HL-60 (cell line): ENCODE results near the gene PDE1C.

Experiments used
- DNase-seq, 2 experiments: peaks; one replicate each; pipeline ENCODE4 v3.0.0-alpha.2; 2010 to 2020; ENCODE audit warnings: low read depth in 1 of 2, low spot score in 1 of 2
- H3K27ac ChIP-seq: fragments of 250-450 bp; sonication (Bioruptor Pico); replicated peaks from 2 replicates; pipeline ENCODE4 v1.5.1; 2020; ENCODE audit warnings: mild to moderate bottlenecking, moderate library complexity
- H3K27me3 ChIP-seq: fragments of 250-450 bp; sonication (Bioruptor Pico); 2 replicates; pipeline ENCODE4 v1.5.1; 2021; ENCODE audit warnings: mild to moderate bottlenecking, moderate library complexity; ENCODE audit not compliant: insufficient read depth, poor library complexity, severe bottlenecking
- H3K4me3 ChIP-seq: replicated peaks from 2 replicates; pipeline ENCODE4 v1.5.1; 2011; ENCODE audit warnings: mild to moderate bottlenecking, control low read depth, low read length; ENCODE audit not compliant: insufficient read depth
- GABPA ChIP-seq: IDR thresholded peaks from 2 replicates; pipeline ENCODE4 v1.6.1; 2012; ENCODE audit warnings: low read depth
- POLR2AphosphoS5 ChIP-seq: IDR thresholded peaks from 2 replicates; pipeline ENCODE4 v1.6.1; 2012; ENCODE audit warnings: low read depth
- SPI1 ChIP-seq: IDR thresholded peaks from 2 replicates; pipeline ENCODE4 v1.6.1; 2012; ENCODE audit warnings: low read depth, mild to moderate bottlenecking, borderline replicate concordance
- TF ChIP-seq, protein P1 (sequence below): IDR thresholded peaks from one replicate; pipeline ENCODE4 v1.5.1; 2011; ENCODE audit warnings: low read length, control low read depth, inconsistent platforms; ENCODE audit not compliant: insufficient read depth
- TF ChIP-seq, protein P2 (sequence below): IDR thresholded peaks from 2 replicates; pipeline ENCODE4 v1.6.1; 2012; ENCODE audit warnings: low read depth; ENCODE audit not compliant: insufficient replicate concordance

The PDE1C gene

DNA sequence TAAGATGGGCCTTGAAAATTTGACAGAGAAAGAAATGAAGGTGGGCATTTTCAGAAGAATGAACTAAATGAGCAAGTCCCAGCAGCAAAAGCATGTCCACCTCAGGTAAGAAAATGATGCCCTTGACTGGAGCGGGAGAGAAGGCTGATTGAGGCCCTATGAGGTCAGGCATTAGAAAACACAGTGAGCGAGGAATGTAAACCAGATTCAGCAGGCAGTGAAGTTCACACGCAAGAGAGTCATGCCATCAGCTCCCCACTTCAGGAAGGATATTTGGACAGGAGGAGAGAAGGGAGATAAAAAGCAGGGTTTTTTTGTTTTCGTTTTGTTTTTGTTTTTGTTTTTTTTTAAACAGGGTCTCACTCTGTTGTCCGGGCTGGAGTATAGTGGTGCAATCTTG is 216.8 kb downstream of the PDE1C start:
- Histone ChIP-seq H3K27ac (no peak overlapping the region), H3K27me3 (no peaks in the 10 kb centered on the region), H3K4me3 (no peak overlapping the region)
- DNase-seq: no peak
- TF ChIP-seq, protein P1, sequence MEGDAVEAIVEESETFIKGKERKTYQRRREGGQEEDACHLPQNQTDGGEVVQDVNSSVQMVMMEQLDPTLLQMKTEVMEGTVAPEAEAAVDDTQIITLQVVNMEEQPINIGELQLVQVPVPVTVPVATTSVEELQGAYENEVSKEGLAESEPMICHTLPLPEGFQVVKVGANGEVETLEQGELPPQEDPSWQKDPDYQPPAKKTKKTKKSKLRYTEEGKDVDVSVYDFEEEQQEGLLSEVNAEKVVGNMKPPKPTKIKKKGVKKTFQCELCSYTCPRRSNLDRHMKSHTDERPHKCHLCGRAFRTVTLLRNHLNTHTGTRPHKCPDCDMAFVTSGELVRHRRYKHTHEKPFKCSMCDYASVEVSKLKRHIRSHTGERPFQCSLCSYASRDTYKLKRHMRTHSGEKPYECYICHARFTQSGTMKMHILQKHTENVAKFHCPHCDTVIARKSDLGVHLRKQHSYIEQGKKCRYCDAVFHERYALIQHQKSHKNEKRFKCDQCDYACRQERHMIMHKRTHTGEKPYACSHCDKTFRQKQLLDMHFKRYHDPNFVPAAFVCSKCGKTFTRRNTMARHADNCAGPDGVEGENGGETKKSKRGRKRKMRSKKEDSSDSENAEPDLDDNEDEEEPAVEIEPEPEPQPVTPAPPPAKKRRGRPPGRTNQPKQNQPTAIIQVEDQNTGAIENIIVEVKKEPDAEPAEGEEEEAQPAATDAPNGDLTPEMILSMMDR: no peak
- TF ChIP-seq SPI1 (no peak), GABPA (no peak), POLR2AphosphoS5 (no peak)
- TF ChIP-seq, protein P2, sequence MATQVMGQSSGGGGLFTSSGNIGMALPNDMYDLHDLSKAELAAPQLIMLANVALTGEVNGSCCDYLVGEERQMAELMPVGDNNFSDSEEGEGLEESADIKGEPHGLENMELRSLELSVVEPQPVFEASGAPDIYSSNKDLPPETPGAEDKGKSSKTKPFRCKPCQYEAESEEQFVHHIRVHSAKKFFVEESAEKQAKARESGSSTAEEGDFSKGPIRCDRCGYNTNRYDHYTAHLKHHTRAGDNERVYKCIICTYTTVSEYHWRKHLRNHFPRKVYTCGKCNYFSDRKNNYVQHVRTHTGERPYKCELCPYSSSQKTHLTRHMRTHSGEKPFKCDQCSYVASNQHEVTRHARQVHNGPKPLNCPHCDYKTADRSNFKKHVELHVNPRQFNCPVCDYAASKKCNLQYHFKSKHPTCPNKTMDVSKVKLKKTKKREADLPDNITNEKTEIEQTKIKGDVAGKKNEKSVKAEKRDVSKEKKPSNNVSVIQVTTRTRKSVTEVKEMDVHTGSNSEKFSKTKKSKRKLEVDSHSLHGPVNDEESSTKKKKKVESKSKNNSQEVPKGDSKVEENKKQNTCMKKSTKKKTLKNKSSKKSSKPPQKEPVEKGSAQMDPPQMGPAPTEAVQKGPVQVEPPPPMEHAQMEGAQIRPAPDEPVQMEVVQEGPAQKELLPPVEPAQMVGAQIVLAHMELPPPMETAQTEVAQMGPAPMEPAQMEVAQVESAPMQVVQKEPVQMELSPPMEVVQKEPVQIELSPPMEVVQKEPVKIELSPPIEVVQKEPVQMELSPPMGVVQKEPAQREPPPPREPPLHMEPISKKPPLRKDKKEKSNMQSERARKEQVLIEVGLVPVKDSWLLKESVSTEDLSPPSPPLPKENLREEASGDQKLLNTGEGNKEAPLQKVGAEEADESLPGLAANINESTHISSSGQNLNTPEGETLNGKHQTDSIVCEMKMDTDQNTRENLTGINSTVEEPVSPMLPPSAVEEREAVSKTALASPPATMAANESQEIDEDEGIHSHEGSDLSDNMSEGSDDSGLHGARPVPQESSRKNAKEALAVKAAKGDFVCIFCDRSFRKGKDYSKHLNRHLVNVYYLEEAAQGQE: no peak

DNA sequence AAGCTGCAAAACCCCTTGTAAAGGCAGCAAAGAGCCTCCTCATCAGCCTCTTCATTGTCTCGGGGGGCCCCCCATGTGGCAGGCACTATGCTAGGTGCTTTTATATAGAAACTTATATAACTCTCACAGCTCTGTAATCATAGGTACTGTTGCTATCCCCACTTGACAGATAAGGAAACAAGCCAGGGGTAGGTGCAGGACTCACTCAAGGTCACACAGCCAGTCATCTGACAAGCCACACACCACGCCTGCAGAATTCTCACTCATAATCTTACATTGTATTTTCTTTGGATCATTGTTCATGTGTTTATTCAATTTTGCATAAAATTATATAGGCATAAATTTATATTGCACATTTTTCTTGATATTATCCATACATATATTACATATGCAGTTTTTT is 217.7 kb downstream of the PDE1C start:
- Histone ChIP-seq H3K27me3 (no peaks in the 10 kb centered on the region), H3K27ac (no peak overlapping the region), H3K4me3 (no peak overlapping the region)
- no peak for DNase-seq
- TF ChIP-seq SPI1 (no peak), GABPA (no peak), POLR2AphosphoS5 (no peak)
- TF ChIP-seq, protein P1: no peak
- TF ChIP-seq, protein P2: no peak

DNA sequence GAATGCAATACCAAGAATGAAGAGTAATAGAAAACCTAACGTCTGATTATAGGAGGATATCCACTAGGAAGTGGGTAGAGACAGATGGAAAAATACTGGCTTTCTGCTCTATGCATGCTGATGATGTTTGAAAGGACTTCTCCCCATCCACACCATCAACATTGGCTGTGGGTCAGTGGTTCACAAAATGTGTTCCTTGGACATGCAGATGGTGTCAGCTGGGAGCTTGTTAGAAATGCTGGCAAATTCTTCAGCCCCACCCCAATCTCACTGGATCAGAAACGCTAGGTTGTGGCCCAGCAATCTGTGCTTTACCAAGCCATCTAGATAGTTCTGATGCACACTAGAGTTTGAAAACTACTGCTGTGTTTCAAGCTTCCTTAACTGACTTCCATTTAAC is 219.1 kb downstream of the PDE1C start:
- TF ChIP-seq GABPA (no peak), SPI1 (no peak), POLR2AphosphoS5 (no peak)
- TF ChIP-seq, protein P2: no peak
- TF ChIP-seq, protein P1: no peak
- no peak overlapping the region for H3K27ac ChIP-seq
- H3K27me3 ChIP-seq: no peaks in the 10 kb centered on the region
- H3K4me3 ChIP-seq: no peak overlapping the region
- no peak for DNase-seq
